HG02610 (cell line): ENCODE measurements around the gene IFT20.
"Not testable (repeated sequence)": the region's sequence is repeated elsewhere in the genome, so short reads cannot be mapped to it uniquely, and the experiment has no call there.

Experiments used
- ATAC-seq: cut with Tn5 transposase; IDR thresholded peaks from one replicate; pipeline ENCODE4 v1.9.1; 2021; ENCODE audit warnings: mild to moderate bottlenecking, moderate library complexity; ENCODE audit not compliant: unreplicated experiment

The IFT20 gene

GRCh38 chr17:28317099-28317965 lies 17.9 kb downstream of the IFT20 start:
- ATAC-seq, result no peak

- no peak for ATAC-seq
Observed at GRCh38 chr17:28315846-28316705, 19.2 kb downstream of the IFT20 start.

- ATAC-seq, result no peak
Observed at GRCh38 chr17:28313841-28314240, 21.4 kb downstream of the IFT20 start.

GRCh38 chr17:28306954-28307401 lies 28.3 kb downstream of the IFT20 start:
- no peak for ATAC-seq

GRCh38 chr17:28298449-28298848 lies 36.8 kb downstream of the IFT20 start:
- no peak for ATAC-seq

GRCh38 chr17:28295677-28296578 lies 39.3 kb downstream of the IFT20 start:
- ATAC-seq, result no peak

GRCh38 chr17:28293994-28294393 lies 41.3 kb downstream of the IFT20 start:
- ATAC-seq, result no peak

GRCh38 chr17:28292878-28293277 lies 42.4 kb downstream of the IFT20 start:
- not testable (repeated sequence) for ATAC-seq

GRCh38 chr17:28291780-28292330 lies 43.4 kb downstream of the IFT20 start:
- ATAC-seq, result no peak

GRCh38 chr17:28290703-28291102 lies 44.6 kb downstream of the IFT20 start:
- no peak for ATAC-seq

GRCh38 chr17:28285965-28286364 lies 49.3 kb downstream of the IFT20 start:
- no peak for ATAC-seq

- no peak for ATAC-seq
Observed at GRCh38 chr17:28282596-28282995, 52.7 kb downstream of the IFT20 start.

- ATAC-seq, result no peak
Observed at GRCh38 chr17:28280826-28281225, 54.4 kb downstream of the IFT20 start.

- no peak for ATAC-seq
Observed at GRCh38 chr17:28279411-28279810, 55.9 kb downstream of the IFT20 start.
